T1000 (cell line): Measurements from ENCODE around the gene SPHKAP.
"Not testable (repeated sequence)": the region's sequence is repeated elsewhere in the genome, so short reads cannot be mapped to it uniquely, and the experiment has no call there.

Experiments used
- DNase-seq: peaks from one replicate; lab custom pipeline; 2025; ENCODE audit warnings: mixed read lengths; lab: John Stamatoyannopoulos, UW

The SPHKAP gene

GRCh38 chr2:228023619-228024018 lies 157.9 kb downstream of the SPHKAP start:
- DNase-seq = no peak

- no peak for DNase-seq
Observed at GRCh38 chr2:228018311-228018710, 163.2 kb downstream of the SPHKAP start.

- no peak for DNase-seq
Observed at GRCh38 chr2:228017784-228018183, 163.7 kb downstream of the SPHKAP start.

GRCh38 chr2:228016402-228016801 lies 165.1 kb downstream of the SPHKAP start:
- DNase-seq = no peak

- DNase-seq = no peak
Observed at GRCh38 chr2:228015741-228016140, 165.7 kb downstream of the SPHKAP start.

- DNase-seq = no peak
Observed at GRCh38 chr2:227996366-227996765, 185.1 kb downstream of the SPHKAP start.

GRCh38 chr2:227990937-227991336 lies 190.6 kb downstream of the SPHKAP start:
- DNase-seq = no peak

GRCh38 chr2:227973241-227973640 lies 208.2 kb downstream of the SPHKAP start:
- no peak for DNase-seq

- no peak for DNase-seq
Observed at GRCh38 chr2:227971619-227972230, 209.8 kb downstream of the SPHKAP start.

GRCh38 chr2:227960317-227960716 lies 221.2 kb downstream of the SPHKAP start:
- DNase-seq = no peak

- no peak for DNase-seq
Observed at GRCh38 chr2:227942965-227943364, 238.5 kb downstream of the SPHKAP start.

- no peak for DNase-seq
Observed at GRCh38 chr2:227942021-227942420, 239.5 kb downstream of the SPHKAP start.

GRCh38 chr2:227939271-227940027 lies 242.0 kb downstream of the SPHKAP start:
- DNase-seq = no peak

GRCh38 chr2:227936249-227936648 lies 245.2 kb downstream of the SPHKAP start:
- not testable (repeated sequence) for DNase-seq

- no peak for DNase-seq
Observed at GRCh38 chr2:227933884-227934283, 247.6 kb downstream of the SPHKAP start.

GRCh38 chr2:227932403-227932802 lies 249.1 kb downstream of the SPHKAP start:
- DNase-seq = no peak

- DNase-seq = no peak
Observed at GRCh38 chr2:227932001-227932400, 249.5 kb downstream of the SPHKAP start.
